DND-41 (cell line): ENCODE data around the gene FIZ1.

ENCODE experiments used
- ATAC-seq: fragments of 200-7000 bp; cut with Tn5 transposase; 3 replicates; pipeline ENCODE4 v1.9.1; 2021; ENCODE audit warnings: low read depth; ENCODE audit not compliant: insufficient read depth
- DNase-seq: peaks from one replicate; pipeline ENCODE4 v3.0.0-alpha.2; 2020
- H2AFZ ChIP-seq: 2 replicates; pipeline ENCODE4 v1.6.0; 2012; ENCODE audit warnings: low read depth, low read length
- H3K27ac ChIP-seq: 2 replicates; pipeline ENCODE4 v1.5.1; 2012; ENCODE audit warnings: low read length, inconsistent platforms
- H3K27me3 ChIP-seq: fragments of 200-600 bp; sonication (generic); 2 replicates; pipeline ENCODE4 v1.6.0; 2012; ENCODE audit warnings: low read length, mild to moderate bottlenecking, inconsistent platforms; ENCODE audit not compliant: insufficient read depth, poor library complexity
- H3K36me3 ChIP-seq: 2 replicates; pipeline ENCODE4 v1.5.1; 2012; ENCODE audit warnings: low read length, inconsistent platforms; ENCODE audit not compliant: insufficient read depth
- H3K4me1 ChIP-seq: 2 replicates; pipeline ENCODE4 v1.5.1; 2012; ENCODE audit warnings: mild to moderate bottlenecking, low read length; ENCODE audit not compliant: insufficient read depth
- H3K4me2 ChIP-seq: 2 replicates; pipeline ENCODE4 v1.6.0; 2012; ENCODE audit warnings: mild to moderate bottlenecking, moderate library complexity, low read length, inconsistent platforms; ENCODE audit not compliant: insufficient read depth
- H3K4me3 ChIP-seq, 2 experiments: fragments of 200-600 bp in 1 of 2; shearing (Covaris generic) in 1 of 2; 2 replicates each; pipeline ENCODE4 v1.5.1; 2012 to 2016; ENCODE audit warnings: inconsistent platforms in 2 of 2, low read length in 2 of 2, mild to moderate bottlenecking in 2 of 2, low read depth in 1 of 2, moderate library complexity in 1 of 2
- H3K79me2 ChIP-seq: 2 replicates; pipeline ENCODE4 v1.6.0; 2012; ENCODE audit warnings: low read length, inconsistent platforms; ENCODE audit not compliant: insufficient read depth
- H3K9ac ChIP-seq: 2 replicates; pipeline ENCODE4 v1.6.0; 2012; ENCODE audit warnings: low read depth, mild to moderate bottlenecking, inconsistent platforms, low read length, moderate library complexity
- H3K9me3 ChIP-seq: 2 replicates; pipeline ENCODE4 v1.5.1; 2012; ENCODE audit warnings: low read length, moderate library complexity, mild to moderate bottlenecking, inconsistent platforms; ENCODE audit not compliant: insufficient read depth, severe bottlenecking
- H4K20me1 ChIP-seq: 2 replicates; pipeline ENCODE4 v1.6.0; 2012; ENCODE audit warnings: low read length; ENCODE audit not compliant: insufficient read depth
- CTCF ChIP-seq: IDR thresholded peaks from 2 replicates; pipeline ENCODE4 v1.5.1; 2012; ENCODE audit warnings: borderline replicate concordance, low read length, moderate library complexity, mild to moderate bottlenecking; ENCODE audit not compliant: poor library complexity, severe bottlenecking; ENCODE audit errors: extremely low read depth
- EZH2 ChIP-seq: IDR thresholded peaks from 3 replicates; pipeline ENCODE4 v1.6.1; 2012; ENCODE audit warnings: borderline replicate concordance, low read depth, mild to moderate bottlenecking, moderate library complexity, low read length, inconsistent platforms; ENCODE audit not compliant: severe bottlenecking

The FIZ1 gene

GRCh38 chr19:55590617-55591016 lies 8.7 kb downstream of the FIZ1 start:
- no peaks in the 10 kb centered on the region for H3K9me3 ChIP-seq
- ATAC-seq = no peak
- no peak for TF ChIP-seq EZH2
- TF ChIP-seq CTCF = no peak
- no peak overlapping the region for H3K27ac ChIP-seq
- no peak overlapping the region for H3K4me3 ChIP-seq
- H3K36me3 ChIP-seq = peaks cover 22% of the 10 kb centered on the region
- no peaks in the 10 kb centered on the region for H3K27me3 ChIP-seq
- H3K4me1 ChIP-seq = peaks cover 29% of the 10 kb centered on the region
- H3K9ac ChIP-seq = no peak overlapping the region
- no peak overlapping the region for H3K4me2 ChIP-seq
- H3K79me2 ChIP-seq = no peaks in the 10 kb centered on the region
- no peaks in the 10 kb centered on the region for H4K20me1 ChIP-seq
- no peak overlapping the region for H2AFZ ChIP-seq
- DNase-seq = peak; percentile 35

- H3K27me3 ChIP-seq = no peaks in the 10 kb centered on the region
- no peak overlapping the region for H3K27ac ChIP-seq
- no peak overlapping the region for H3K4me3 ChIP-seq
- no peak for DNase-seq
- ATAC-seq = no peak
- TF ChIP-seq CTCF (no peak), EZH2 (no peak)
- peaks cover 17% of the 10 kb centered on the region for H3K36me3 ChIP-seq
- H3K9ac ChIP-seq = no peak overlapping the region
- no peak overlapping the region for H2AFZ ChIP-seq
- H3K4me1 ChIP-seq = peaks cover 34% of the 10 kb centered on the region
- H4K20me1 ChIP-seq = no peaks in the 10 kb centered on the region
- no peak overlapping the region for H3K4me2 ChIP-seq
- H3K79me2 ChIP-seq = no peaks in the 10 kb centered on the region
- no peaks in the 10 kb centered on the region for H3K9me3 ChIP-seq
These were observed 9.2 kb downstream of the FIZ1 start for GRCh38 chr19:55590109-55590508.

GRCh38 chr19:55588738-55589137 lies 10.6 kb downstream of the FIZ1 start:
- no peaks in the 10 kb centered on the region for H3K27me3 ChIP-seq
- H3K4me2 ChIP-seq = no peak overlapping the region
- TF ChIP-seq CTCF (no peak), EZH2 (no peak)
- peaks cover 34% of the 10 kb centered on the region for H3K4me1 ChIP-seq
- H4K20me1 ChIP-seq = no peaks in the 10 kb centered on the region
- H3K36me3 ChIP-seq = peaks cover 9% of the 10 kb centered on the region
- ATAC-seq (no peak), DNase-seq (no peak)
- no peak overlapping the region for H3K4me3 ChIP-seq
- no peak overlapping the region for H2AFZ ChIP-seq
- no peaks in the 10 kb centered on the region for H3K9me3 ChIP-seq
- no peak overlapping the region for H3K9ac ChIP-seq
- H3K79me2 ChIP-seq = no peaks in the 10 kb centered on the region
- no peak overlapping the region for H3K27ac ChIP-seq
